Ovary (tissue), 9 donors: ENCODE measurements around the gene FBXO30. TPM values are rescaled to one million over a fixed set of nuclear protein-coding genes. Genes with fewer than 3 reads are reported as not detected.

ENCODE experiments used
- DNase-seq, 5 donors: peaks; one replicate each; pipeline ENCODE4 v3.0.0-alpha.2; 2019 to 2020
- H3K27ac ChIP-seq, 2 donors: fragments of 200-600 bp; one replicate each; pipeline versions ENCODE4 v1.5.1 to v1.8.0; 2019 to 2022
- H3K27me3 ChIP-seq: fragments of 200-600 bp; one replicate; pipeline ENCODE4 v1.8.0; 2022
- H3K36me3 ChIP-seq: fragments of 200-600 bp; sonication (generic); one replicate; pipeline ENCODE4 v1.5.1; 2019
- H3K4me1 ChIP-seq: one replicate; pipeline ENCODE4 v1.8.1; 2013; ENCODE audit warnings: mild to moderate bottlenecking, moderate library complexity; ENCODE audit not compliant: insufficient read depth
- H3K4me3 ChIP-seq: fragments of 200-600 bp; sonication (generic); one replicate; pipeline ENCODE4 v1.5.1; 2017
- H3K9me3 ChIP-seq, 2 donors: fragments of 200-600 bp in 1 of 2; sonication (generic) in 1 of 2; one replicate each; pipeline versions ENCODE4 v1.5.1 to v1.8.1; 2013 to 2019; ENCODE audit warnings: mild to moderate bottlenecking in 1 of 2, moderate library complexity in 1 of 2
- CTCF ChIP-seq, 3 donors: fragments of 450-650 bp in 2 of 3; fragments of 200-600 bp in 1 of 3; IDR thresholded peaks; one replicate each; pipeline versions ENCODE4 v1.5.1 to v1.8.0; 2016 to 2022; ENCODE audit warnings: antibody characterized with exemption in 3 of 3, mild to moderate bottlenecking in 1 of 3
- EP300 ChIP-seq: sonication (generic); formaldehyde crosslinking; IDR thresholded peaks from one replicate; pipeline ENCODE4 v1.6.1; 2017; ENCODE audit warnings: antibody characterized with exemption
- POLR2A ChIP-seq: fragments of 450-650 bp; IDR thresholded peaks from one replicate; pipeline ENCODE4 v1.6.1; 2017; ENCODE audit warnings: antibody characterized with exemption, mild to moderate bottlenecking, moderate library complexity
- WGBS, 3 donors: extraction: QIAGEN DNeasy Blood & Tissue Kit in 1 of 3; methylation state at CpG; one replicate each; pipeline versions ENCODE4 v1.1.5 to v1.1.7; 2013 to 2017; 5-methylcytosine and 5-hydroxymethylcytosine counted together
- intact Hi-C, 4 donors: fragments of 100-400 bp; cut with DNase I; formaldehyde crosslinking; loops; one replicate each; pipeline versions ENCODE4 v1.11.0 to v1.15.1; 2022 to 2023
- polyA plus RNA-seq, 2 donors: library from polyadenylated mRNA; stranded (reverse); fragments of 200-250 nt in 1 of 2; fragments of 350-450 nt in 1 of 2; fragmentation: Illumina TruSeq in 1 of 2; extraction: RNeasy Lipid Tissue Mini Kit (QIAGEN cat#74804) in 1 of 2; gene quantifications; one replicate each; pipeline ENCODE4 v1.2.3, GENCODE V29; 2013 to 2014
- total RNA-seq, 7 donors: library from RNA; depleted of rRNA in 2 of 7; stranded (reverse); fragments of >200 nt in 2 of 7; fragmentation: NEBNext Ultra II Directional in 3 of 7; extraction: Animal tissue kit (Norgen Biotek cat#: 25700) in 3 of 7; gene quantifications; one replicate each; pipeline versions ENCODE4 v1.1.0 to v1.2.4, GENCODE V29; 2016 to 2023
- donor health status: DM: no; HTN: no; CAD: no; lungs with moderate emphysema.
- donor health status: DM: no; HTN: no; CAD: no.
- donor health status: Bipolar disorder and iron deficiency.
- donor health status: DM: yes; HTN: yes; CAD: no.
- donor health status: DM: no; HTN: no; CAD: no.
- donor health status: DM: yes; HTN: yes; CAD: no.

The FBXO30 gene
- total and polyA plus RNA-seq, 9 donors, result 5.6 to 13.5 (median 9.6) TPM

- DNase-seq, result no peak
- TF ChIP-seq EP300 (no peak), POLR2A (no peak), CTCF (IDR thresholded peaks at IDR 0.05) (no peak)
- Histone ChIP-seq H3K9me3 (no peaks in the 10 kb centered on the region), H3K36me3 (no peaks in the 10 kb centered on the region), H3K4me1 (no peaks in the 10 kb centered on the region), H3K27me3 (no peaks in the 10 kb centered on the region), H3K4me3 (no peak overlapping the region), H3K27ac (no peak overlapping the region)
- intact Hi-C loops, result no loop called here
- WGBS, 3 donors, result 41 to 60% (median 43%) methylated on average over 2 of the region's 2 CpGs
Observed at GRCh38 chr6:145822456-145822855, 7.9 kb upstream of the FBXO30 start.

GRCh38 chr6:145819994-145820393 lies 5.4 kb upstream of the FBXO30 start:
- TF ChIP-seq POLR2A (no peak), CTCF (IDR thresholded peaks at IDR 0.05) (no peak), EP300 (no peak)
- 89 to 95% (median 91%) methylated on average over 1 of the region's 1 CpG for WGBS, 3 donors
- H3K4me1 ChIP-seq, result peaks cover 1% of the 10 kb centered on the region
- H3K9me3 ChIP-seq, result no peaks in the 10 kb centered on the region
- no peak for DNase-seq
- H3K36me3 ChIP-seq, result no peaks in the 10 kb centered on the region
- H3K4me3 ChIP-seq, result no peak overlapping the region
- intact Hi-C loops, result loop anchor here in 3 of 4 donors (10.0 kb wide), 3 partner anchors 85 to 1385 kb away; partner anchors contain the start of genes EPM2A (in 2 of the 3), SHPRH (in 1 of the 3) and STXBP5 (in 1 of the 3)
- H3K27me3 ChIP-seq, result no peaks in the 10 kb centered on the region
- no peak overlapping the region for H3K27ac ChIP-seq

- peaks cover 1% of the 10 kb centered on the region for H3K4me1 ChIP-seq
- 93 to 97% (median 94%) methylated on average over 2 of the region's 2 CpGs for WGBS, 3 donors
- no peak for DNase-seq
- no peaks in the 10 kb centered on the region for H3K36me3 ChIP-seq
- no peaks in the 10 kb centered on the region for H3K27me3 ChIP-seq
- no peak for TF ChIP-seq CTCF (IDR thresholded peaks at IDR 0.05)
- no peak for TF ChIP-seq EP300
- no peak for TF ChIP-seq POLR2A
- intact Hi-C loops, result loop anchor here in 3 of 4 donors (10.0 kb wide), 3 partner anchors 84 to 1386 kb away; partner anchors contain the start of genes EPM2A (in 2 of the 3), SHPRH (in 1 of the 3) and STXBP5 (in 1 of the 3)
- H3K4me3 ChIP-seq, result no peak overlapping the region
- no peak overlapping the region for H3K27ac ChIP-seq
- no peaks in the 10 kb centered on the region for H3K9me3 ChIP-seq
Observed at GRCh38 chr6:145818796-145819195, 4.2 kb upstream of the FBXO30 start.

DNA sequence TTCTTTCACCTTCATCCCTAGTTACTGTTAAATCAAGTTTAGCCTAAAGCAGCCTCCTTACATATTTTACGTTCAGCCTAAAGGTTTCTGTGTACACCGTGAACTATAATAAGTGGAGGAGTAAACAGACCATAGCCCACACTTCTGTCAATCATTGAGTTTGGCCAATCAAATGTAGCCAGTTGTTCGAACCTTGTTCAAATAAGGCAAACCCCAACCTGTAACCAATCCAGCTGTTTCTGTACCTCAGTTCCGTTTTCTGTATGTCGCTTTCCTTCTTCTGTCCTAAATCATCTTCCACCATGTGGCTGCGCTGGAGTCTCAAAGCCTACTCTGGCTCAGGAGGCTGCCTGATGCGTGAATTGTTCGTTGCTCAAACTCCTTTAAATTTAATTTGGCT lies 1.8 kb upstream of the FBXO30 start:
- no peaks in the 10 kb centered on the region for H3K9me3 ChIP-seq
- TF ChIP-seq EP300 (no peak), POLR2A (no peak), CTCF (IDR thresholded peaks at IDR 0.05) (no peak)
- H3K27me3 ChIP-seq, result no peaks in the 10 kb centered on the region
- H3K4me1 ChIP-seq, result peaks cover 1% of the 10 kb centered on the region
- H3K27ac ChIP-seq, result no peak overlapping the region
- DNase-seq, result no peak
- no peak overlapping the region for H3K4me3 ChIP-seq
- 92 to 93% (median 93%) methylated on average over 8 of the region's 8 CpGs for WGBS, 3 donors
- intact Hi-C loops, result loop anchor here in 3 of 4 donors (10.0 kb wide), 3 partner anchors 82 to 1388 kb away; partner anchors contain the start of genes EPM2A (in 2 of the 3), SHPRH (in 1 of the 3) and STXBP5 (in 1 of the 3)
- H3K36me3 ChIP-seq, result no peaks in the 10 kb centered on the region
